ENCODE measurements around the gene AHNAK2.

DNA sequence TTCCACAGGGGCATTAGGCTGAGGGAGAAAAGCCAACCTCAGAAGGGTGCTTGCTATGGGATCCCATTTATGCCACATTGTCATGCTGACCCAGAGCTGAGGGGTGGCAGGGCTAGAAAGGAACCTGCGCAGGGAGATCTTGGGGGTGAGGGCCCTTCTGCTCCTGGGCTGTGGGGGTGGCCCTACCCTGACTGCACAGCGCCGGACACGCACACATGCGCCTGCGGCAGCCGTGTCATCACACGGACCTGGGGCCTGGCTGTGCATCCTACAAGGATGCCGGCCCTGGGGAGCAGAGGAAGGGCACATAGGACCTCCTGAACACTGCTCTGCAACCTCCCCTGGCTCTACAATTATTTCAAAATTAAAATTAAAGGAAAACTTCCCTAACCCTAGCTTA is 35.9 kb upstream of the AHNAK2 start:
- TF ChIP-seq, protein P1, sequence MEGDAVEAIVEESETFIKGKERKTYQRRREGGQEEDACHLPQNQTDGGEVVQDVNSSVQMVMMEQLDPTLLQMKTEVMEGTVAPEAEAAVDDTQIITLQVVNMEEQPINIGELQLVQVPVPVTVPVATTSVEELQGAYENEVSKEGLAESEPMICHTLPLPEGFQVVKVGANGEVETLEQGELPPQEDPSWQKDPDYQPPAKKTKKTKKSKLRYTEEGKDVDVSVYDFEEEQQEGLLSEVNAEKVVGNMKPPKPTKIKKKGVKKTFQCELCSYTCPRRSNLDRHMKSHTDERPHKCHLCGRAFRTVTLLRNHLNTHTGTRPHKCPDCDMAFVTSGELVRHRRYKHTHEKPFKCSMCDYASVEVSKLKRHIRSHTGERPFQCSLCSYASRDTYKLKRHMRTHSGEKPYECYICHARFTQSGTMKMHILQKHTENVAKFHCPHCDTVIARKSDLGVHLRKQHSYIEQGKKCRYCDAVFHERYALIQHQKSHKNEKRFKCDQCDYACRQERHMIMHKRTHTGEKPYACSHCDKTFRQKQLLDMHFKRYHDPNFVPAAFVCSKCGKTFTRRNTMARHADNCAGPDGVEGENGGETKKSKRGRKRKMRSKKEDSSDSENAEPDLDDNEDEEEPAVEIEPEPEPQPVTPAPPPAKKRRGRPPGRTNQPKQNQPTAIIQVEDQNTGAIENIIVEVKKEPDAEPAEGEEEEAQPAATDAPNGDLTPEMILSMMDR (IDR thresholded peaks at IDR 0.05), result no peak
- TF ChIP-seq POLR2A (IDR thresholded peaks at IDR 0.05), result no peak

Measured in body of pancreas (tissue), 4 donors.